Stromal cell of bone marrow (primary cell): ENCODE measurements around the gene RBM8A.

ENCODE experiments used
- DNase-seq: peaks from one replicate; pipeline ENCODE4 v3.0.0-alpha.2; 2012; ENCODE audit warnings: low read depth

Gene RBM8A

DNA sequence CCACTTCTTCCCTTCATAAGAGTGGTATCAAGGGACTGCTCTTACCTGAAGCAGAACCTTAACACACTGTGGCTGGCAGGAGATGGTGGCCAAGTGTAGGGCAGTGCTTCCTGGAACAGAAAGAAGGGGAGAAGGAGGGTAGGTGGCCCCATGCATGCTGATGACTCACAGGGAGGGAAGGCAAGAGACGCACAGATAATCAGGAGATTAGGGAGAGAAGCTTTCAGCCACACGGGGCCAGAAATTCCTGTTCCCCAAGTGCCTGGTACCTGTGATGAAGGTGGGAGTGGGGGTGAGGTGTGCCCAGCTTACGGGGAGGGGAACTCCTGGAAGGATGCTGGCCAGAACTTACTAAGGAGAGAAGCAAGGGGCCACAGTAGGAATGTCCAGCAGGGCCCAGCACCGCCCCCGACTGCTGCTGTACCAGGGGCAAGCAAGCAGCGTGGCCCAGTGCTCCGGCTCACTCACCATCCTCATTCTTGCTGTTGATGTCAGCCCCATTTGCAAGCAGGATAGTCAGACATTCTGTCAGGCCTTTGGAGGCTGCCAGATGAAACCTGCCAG is 49.3 kb downstream of the RBM8A start:
- DNase-seq, result no peak

DNA sequence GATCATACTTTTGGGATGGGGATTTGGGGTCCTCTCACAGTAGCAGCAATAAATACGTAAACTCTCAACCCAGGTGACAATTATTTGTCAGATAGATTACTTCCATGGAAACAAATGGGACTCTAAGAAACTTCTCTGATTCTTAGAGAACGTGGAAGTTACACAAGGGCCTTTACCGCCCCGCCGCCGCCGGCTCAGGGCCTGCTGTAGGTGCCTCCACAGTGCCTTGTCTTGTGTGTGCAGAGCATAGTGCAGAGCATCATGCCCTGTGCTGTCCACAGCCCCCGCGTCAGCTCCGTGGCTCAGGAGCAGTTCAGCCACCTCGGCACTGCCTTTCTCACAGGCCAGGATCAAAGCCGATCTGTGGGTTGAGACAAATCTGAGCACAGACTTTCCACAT is 52.6 kb downstream of the RBM8A start:
- no peak for DNase-seq

DNA sequence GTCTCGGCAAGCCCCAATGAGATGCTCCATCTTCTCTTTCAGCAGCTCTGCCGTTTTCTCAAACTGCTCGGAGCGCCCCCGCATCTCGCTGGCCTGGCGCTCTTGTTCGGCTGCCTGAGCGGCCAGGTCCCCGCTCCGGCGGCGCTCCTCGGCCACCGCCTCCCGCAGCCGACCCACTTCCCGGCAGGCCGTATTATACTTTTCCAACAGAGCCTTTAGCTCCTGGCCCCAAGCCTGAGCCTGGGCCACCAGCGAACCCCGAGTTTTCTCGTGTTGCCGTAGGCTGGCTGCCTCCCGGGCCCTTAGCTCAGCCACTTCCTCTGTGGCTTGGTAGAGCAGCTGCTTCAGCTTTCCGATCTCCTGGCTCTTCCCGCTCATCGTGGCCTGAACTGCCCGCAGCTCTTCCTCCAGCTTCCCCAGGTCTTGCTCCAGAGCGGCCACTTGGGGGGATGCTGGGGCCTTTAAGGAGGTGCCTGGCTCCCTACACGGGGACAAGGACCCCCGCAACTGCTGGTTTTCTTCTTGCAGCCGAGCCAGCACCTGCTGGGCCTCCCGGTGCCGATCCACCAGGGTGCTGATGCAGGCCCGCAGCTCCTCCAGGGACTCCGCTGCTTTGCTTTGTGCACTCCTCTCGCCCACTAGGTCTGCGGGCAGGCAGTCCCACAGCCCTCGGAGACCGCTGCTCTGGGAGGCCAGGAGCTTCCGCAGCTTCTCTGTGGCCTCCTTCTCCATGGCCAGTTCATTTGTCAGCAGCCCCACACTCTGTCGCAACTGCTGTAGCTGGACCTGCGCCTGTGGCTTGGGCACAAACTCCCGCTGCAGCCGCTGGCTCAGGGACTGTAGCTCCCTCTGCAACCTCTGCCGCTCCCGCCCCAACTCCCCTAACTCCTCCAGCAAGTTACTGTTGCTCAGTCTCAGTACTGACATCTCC is 55.0 kb downstream of the RBM8A start:
- DNase-seq, result peak; percentile 24
